Esophagus (tissue), 2 donors: ENCODE measurements around the gene SUZ12. TPM values are rescaled to one million over a fixed set of nuclear protein-coding genes. Genes with fewer than 3 reads are reported as not detected.

Source experiments
- H3K27ac ChIP-seq, 2 donors: one replicate each; pipeline ENCODE4 v1.5.1; 2013; ENCODE audit warnings: low read depth in 2 of 2, mild to moderate bottlenecking in 2 of 2, inconsistent platforms in 1 of 2, low read length in 1 of 2, moderate library complexity in 1 of 2
- H3K27me3 ChIP-seq, 2 donors: one replicate each; pipeline ENCODE4 v1.6.1; 2013; ENCODE audit warnings: low read length in 2 of 2, control low read depth in 1 of 2, mild to moderate bottlenecking in 1 of 2; ENCODE audit not compliant: insufficient read depth in 2 of 2, control insufficient read depth in 1 of 2
- H3K36me3 ChIP-seq, 2 donors: one replicate each; pipeline ENCODE4 v1.6.1; 2013; ENCODE audit warnings: low read length in 1 of 2; ENCODE audit not compliant: control insufficient read depth in 2 of 2, insufficient read depth in 2 of 2
- H3K4me1 ChIP-seq, 2 donors: one replicate each; pipeline ENCODE4 v1.6.1; 2013; ENCODE audit warnings: low read length in 1 of 2; ENCODE audit not compliant: control insufficient read depth in 2 of 2, insufficient read depth in 2 of 2
- H3K4me3 ChIP-seq, 2 donors: one replicate each; pipeline ENCODE4 v1.5.1; 2013; ENCODE audit warnings: low read length in 2 of 2, mild to moderate bottlenecking in 2 of 2, low read depth in 1 of 2, moderate library complexity in 1 of 2
- H3K9me3 ChIP-seq, 2 donors: one replicate each; pipeline ENCODE4 v1.6.1; 2013; ENCODE audit warnings: mild to moderate bottlenecking in 2 of 2, low read depth in 1 of 2, low read length in 1 of 2, moderate library complexity in 1 of 2; ENCODE audit not compliant: control insufficient read depth in 2 of 2, insufficient read depth in 1 of 2
- WGBS, 2 donors: extraction: QIAGEN DNeasy Blood & Tissue Kit; methylation state at CpG; one replicate each; pipeline ENCODE4 v1.1.7; 2013; 5-methylcytosine and 5-hydroxymethylcytosine counted together
- polyA plus RNA-seq, 2 donors: library from polyadenylated mRNA; stranded (reverse); fragments of 200-250 nt; gene quantifications; one replicate each; pipeline ENCODE4 v1.2.3, GENCODE V29; 2013
- donor health status: healthy with polysubstance abuse.
- donor health status: Bipolar disorder and iron deficiency.

SUZ12 gene
- polyA plus RNA-seq, 2 donors = 8.9 to 12.1 TPM

DNA sequence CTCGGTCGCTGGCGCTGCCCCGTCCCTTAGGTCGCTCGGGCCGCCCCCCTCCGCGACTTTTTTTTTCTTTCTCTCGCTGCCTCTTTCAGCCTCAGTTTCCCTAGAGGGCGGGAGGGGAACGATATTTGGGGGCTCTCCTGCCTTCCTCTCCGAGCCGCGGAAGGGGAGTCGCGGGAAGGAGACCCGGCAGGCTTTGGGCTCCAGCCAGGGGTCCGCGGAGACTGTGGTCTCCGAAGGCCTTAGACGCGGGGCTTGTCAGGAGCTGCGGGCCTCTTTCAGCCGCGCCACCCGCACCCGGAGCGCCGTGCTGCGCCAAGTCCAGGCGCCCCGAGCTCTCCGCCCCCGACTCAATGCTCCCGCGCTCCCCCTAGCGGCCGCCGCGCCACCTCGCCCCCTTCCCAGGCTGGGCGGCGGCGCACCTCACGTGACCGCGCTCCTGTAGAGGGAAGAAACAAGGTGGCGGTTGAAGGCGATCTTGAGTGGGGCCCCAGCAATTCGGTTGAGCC lies 70.2 kb downstream of the SUZ12 start, which contains the start of gene LRRC37B:
Gene LRRC37B, plus strand, starts transcription at position 427 of the 506 bp plus-strand sequence. CDS start 14,010 bp downstream, outside the sequence.
- Histone ChIP-seq H3K9me3 (no peaks in the 10 kb centered on the region), H3K4me3 (peak within 1 kb of the TSS; percentile 82 to 85), H3K27me3 (no peaks in the 10 kb centered on the region), H3K36me3 (no peaks in the 10 kb centered on the region), H3K4me1 (peaks cover 0 to 3% of the 10 kb centered on the region in 2 donors), H3K27ac (peak within 1 kb of the TSS; percentile 64 to 68)
- 1% methylated on average over 48 to 51 of the region's 51 CpGs for WGBS, 2 donors

GRCh38 chr17:32007463-32008298 lies 70.9 kb downstream of the SUZ12 start:
- H3K4me1 ChIP-seq = peaks cover 0 to 3% of the 10 kb centered on the region in 2 donors
- H3K4me3 ChIP-seq = peak overlapping the region; percentile 82 to 85
- H3K9me3 ChIP-seq = no peaks in the 10 kb centered on the region
- WGBS, 2 donors = 0 to 1% methylated on average over 53 to 80 of the region's 80 CpGs
- H3K27ac ChIP-seq = peak overlapping the region; percentile 64 to 68
- no peaks in the 10 kb centered on the region for H3K36me3 ChIP-seq
- no peaks in the 10 kb centered on the region for H3K27me3 ChIP-seq

DNA sequence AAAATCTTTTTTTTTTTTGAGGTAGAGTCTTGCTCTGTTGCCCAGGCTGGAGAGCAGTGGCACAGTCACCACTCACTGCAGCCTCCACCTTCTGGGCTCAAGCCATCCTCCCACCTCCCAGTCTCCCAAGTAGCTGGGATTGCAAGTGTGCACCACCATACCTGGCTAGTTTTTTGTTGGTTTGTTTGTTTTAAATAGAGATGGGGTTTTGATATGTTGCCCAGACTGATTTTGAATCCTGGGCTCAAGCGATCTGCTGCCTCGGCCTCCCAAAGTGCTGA lies 72.4 kb downstream of the SUZ12 start:
- H3K36me3 ChIP-seq = no peaks in the 10 kb centered on the region
- H3K4me3 ChIP-seq = peak overlapping the region in 1 of 2 donors; percentile 85
- peaks cover 0 to 3% of the 10 kb centered on the region in 2 donors for H3K4me1 ChIP-seq
- no peaks in the 10 kb centered on the region for H3K9me3 ChIP-seq
- H3K27me3 ChIP-seq = no peaks in the 10 kb centered on the region
- no peak overlapping the region for H3K27ac ChIP-seq
- 93 to 98% methylated on average over 2 of the region's 2 CpGs for WGBS, 2 donors

GRCh38 chr17:32010114-32010513 lies 73.3 kb downstream of the SUZ12 start:
- H3K4me1 ChIP-seq = peaks cover 0 to 3% of the 10 kb centered on the region in 2 donors
- 83 to 84% methylated on average over 4 of the region's 4 CpGs for WGBS, 2 donors
- no peaks in the 10 kb centered on the region for H3K9me3 ChIP-seq

DNA sequence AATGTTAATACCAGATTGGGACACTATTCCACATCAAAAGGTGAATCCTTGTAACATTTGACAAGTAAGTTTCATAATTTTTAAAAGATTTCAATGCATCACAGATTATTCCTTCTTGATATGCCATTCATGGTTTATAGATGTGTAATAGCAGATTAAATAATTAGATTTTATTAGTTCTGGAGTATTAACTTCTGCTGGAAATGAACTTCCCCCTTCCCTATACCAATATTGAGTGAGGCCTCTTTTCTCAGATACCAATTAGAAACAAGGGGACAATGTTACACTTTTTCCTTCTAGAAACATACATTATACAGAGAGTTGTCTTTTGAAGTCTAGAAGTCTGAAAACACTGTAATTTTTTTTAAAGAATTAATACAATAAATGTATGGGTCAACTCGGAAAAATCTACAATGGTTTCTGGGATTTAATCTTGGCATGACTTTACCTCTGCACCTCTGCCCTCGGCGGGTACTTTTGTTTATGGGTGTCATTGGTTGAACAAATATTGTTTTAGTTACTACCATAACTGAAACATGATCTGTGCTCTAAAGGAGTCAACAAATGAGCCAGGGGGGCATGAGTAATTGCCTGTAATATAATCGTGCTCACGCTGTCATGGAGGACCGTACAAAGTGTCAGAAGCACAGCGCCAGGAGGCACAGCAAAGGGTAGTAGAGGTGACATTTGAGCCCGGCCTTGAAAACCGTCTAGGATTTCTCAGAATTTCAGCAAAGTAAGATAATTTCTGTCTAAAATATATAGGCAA lies 78.6 kb downstream of the SUZ12 start:
- H3K4me3 ChIP-seq = no peak overlapping the region
- no peaks in the 10 kb centered on the region for H3K9me3 ChIP-seq
- H3K27me3 ChIP-seq = no peaks in the 10 kb centered on the region
- 75 to 82% methylated on average over 9 of the region's 9 CpGs for WGBS, 2 donors
- peaks cover 0 to 2% of the 10 kb centered on the region in 2 donors for H3K36me3 ChIP-seq
- no peaks in the 10 kb centered on the region for H3K4me1 ChIP-seq
- H3K27ac ChIP-seq = no peak overlapping the region

More at GRCh38 chr17:32010114-32010513, 73.3 kb downstream of the SUZ12 start:
- H3K36me3 ChIP-seq = no peaks in the 10 kb centered on the region
- no peak overlapping the region for H3K27ac ChIP-seq
- H3K4me3 ChIP-seq = no peak overlapping the region
- H3K27me3 ChIP-seq = no peaks in the 10 kb centered on the region

DNA sequence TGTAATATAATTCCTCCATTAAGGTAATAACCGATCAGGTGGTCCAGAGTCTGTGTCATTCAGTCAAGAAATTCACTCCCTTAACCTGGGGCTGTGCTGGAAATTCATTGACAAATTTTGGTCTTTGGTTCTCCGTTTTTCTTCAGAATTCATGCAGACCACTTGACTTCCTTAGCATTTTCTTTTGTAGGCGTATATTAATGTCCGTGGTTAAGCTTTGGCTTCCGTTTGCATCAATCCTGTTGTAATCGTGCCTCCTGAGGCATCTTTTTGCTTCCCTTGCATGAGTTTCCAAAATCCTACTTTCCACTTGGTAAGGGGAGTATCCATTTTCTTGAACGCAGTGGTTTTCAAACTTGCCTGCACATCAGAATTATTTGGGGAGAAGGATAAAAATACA lies 79.4 kb downstream of the SUZ12 start:
- WGBS, 2 donors = 78 to 84% methylated on average over 7 of the region's 7 CpGs
- H3K4me1 ChIP-seq = no peaks in the 10 kb centered on the region
- H3K36me3 ChIP-seq = peaks cover 0 to 2% of the 10 kb centered on the region in 2 donors
- H3K4me3 ChIP-seq = no peak overlapping the region
- H3K27me3 ChIP-seq = no peaks in the 10 kb centered on the region
- no peak overlapping the region for H3K27ac ChIP-seq
- no peaks in the 10 kb centered on the region for H3K9me3 ChIP-seq

GRCh38 chr17:32019228-32019627 lies 82.4 kb downstream of the SUZ12 start:
- H3K4me1 ChIP-seq = no peaks in the 10 kb centered on the region
- H3K9me3 ChIP-seq = no peaks in the 10 kb centered on the region
- H3K36me3 ChIP-seq = peaks cover 0 to 2% of the 10 kb centered on the region in 2 donors
- no peak overlapping the region for H3K27ac ChIP-seq
- 73 to 82% methylated on average over 1 of the region's 1 CpG for WGBS, 2 donors
- H3K27me3 ChIP-seq = no peaks in the 10 kb centered on the region
- H3K4me3 ChIP-seq = no peak overlapping the region

DNA sequence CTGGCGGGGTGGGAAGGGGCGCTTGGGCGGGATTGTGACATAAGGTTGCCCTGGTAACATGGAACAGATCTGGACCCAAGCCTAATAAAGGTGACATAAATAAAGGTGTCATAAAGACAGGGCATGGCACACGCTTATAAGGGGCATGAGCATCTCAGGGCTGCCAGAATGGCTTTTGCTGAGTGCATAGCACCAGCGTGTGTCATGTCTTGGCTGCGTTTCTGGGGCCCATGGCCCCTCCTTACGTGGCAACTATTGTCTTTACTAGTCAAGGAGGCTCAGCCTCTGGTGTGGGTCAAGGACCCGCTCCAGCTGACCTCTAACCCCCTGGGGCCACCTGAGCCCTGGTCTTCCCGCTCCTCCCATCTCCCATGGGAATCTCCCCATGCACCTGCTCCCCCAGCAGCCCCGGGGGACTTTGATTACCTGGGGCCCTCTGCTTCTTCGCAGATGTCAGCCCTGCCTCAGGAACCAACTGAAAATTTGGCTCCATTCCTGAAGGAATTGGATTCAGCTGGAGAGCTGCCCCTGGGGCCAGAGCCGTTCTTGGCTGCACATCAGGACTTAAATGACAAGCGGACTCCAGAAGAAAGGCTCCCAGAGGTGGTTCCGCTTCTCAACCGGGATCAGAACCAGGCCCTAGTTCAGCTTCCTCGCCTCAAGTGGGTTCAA lies 84.3 kb downstream of the SUZ12 start:
- H3K9me3 ChIP-seq = no peaks in the 10 kb centered on the region
- H3K36me3 ChIP-seq = peaks cover 0 to 2% of the 10 kb centered on the region in 2 donors
- H3K27ac ChIP-seq = no peak overlapping the region
- H3K4me3 ChIP-seq = no peak overlapping the region
- no peaks in the 10 kb centered on the region for H3K27me3 ChIP-seq
- WGBS, 2 donors = 65 to 83% methylated on average over 16 of the region's 16 CpGs
- no peaks in the 10 kb centered on the region for H3K4me1 ChIP-seq

DNA sequence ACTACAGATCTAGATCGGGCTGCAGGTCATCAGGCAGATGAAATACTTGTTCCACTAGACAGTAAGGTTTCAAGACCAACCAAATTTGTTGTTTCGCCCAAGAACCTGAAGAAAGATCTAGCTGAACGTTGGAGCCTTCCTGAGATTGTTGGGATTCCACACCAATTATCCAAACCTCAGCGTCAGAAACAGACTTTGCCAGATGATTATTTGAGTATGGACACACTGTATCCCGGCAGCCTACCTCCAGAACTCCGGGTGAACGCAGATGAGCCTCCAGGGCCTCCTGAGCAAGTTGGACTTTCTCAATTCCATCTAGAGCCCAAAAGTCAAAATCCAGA lies 84.8 kb downstream of the SUZ12 start:
- WGBS, 2 donors = 87 to 90% methylated on average over 7 of the region's 7 CpGs
- H3K27me3 ChIP-seq = no peaks in the 10 kb centered on the region
- no peaks in the 10 kb centered on the region for H3K9me3 ChIP-seq
- H3K27ac ChIP-seq = no peak overlapping the region
- no peaks in the 10 kb centered on the region for H3K4me1 ChIP-seq
- H3K4me3 ChIP-seq = no peak overlapping the region
- H3K36me3 ChIP-seq = peaks cover 0 to 2% of the 10 kb centered on the region in 2 donors
